PC-9 (cell line): Measurements from ENCODE around the gene YIPF6. TPM values are rescaled to one million over a fixed set of nuclear protein-coding genes. Genes with fewer than 3 reads are reported as not detected.
"Not testable (repeated sequence)": the region's sequence is repeated elsewhere in the genome, so short reads cannot be mapped to it uniquely, and the experiment has no call there.

Experiments used
- BruUV-seq: library from RNA; stranded (reverse); fragments of 400-500 nt; replicated peaks from 2 replicates; lab custom pipeline; 2021; lab: Mats Ljungman, UMichigan
- CTCF ChIA-PET: fragments of 300-600 bp; sonication (Branson Sonifier 250); formaldehyde crosslinking; loops from one replicate; lab custom pipeline; 2022; ENCODE audit warnings: antibody characterized with exemption; lab: Charles Lee
- POLR2A ChIA-PET: fragments of 300-600 bp; sonication (Branson Sonifier 250); formaldehyde crosslinking; loops from one replicate; lab custom pipeline; 2022; ENCODE audit warnings: antibody characterized with exemption; ENCODE audit not compliant: unreplicated experiment; lab: Charles Lee
- DNase-seq, 2 experiments: peaks; one replicate each; pipeline versions ENCODE4 v3.0.0 to v3.0.0-alpha.2; 2015 to 2022; ENCODE audit warnings: mixed read lengths in 1 of 2
- H2AFZ ChIP-seq: fragments of 200-600 bp; sonication (generic); 2 replicates; pipeline ENCODE4 v1.8.1; 2017; ENCODE audit warnings: antibody characterized with exemption
- H3F3A ChIP-seq: fragments of 200-600 bp; sonication (generic); 2 replicates; pipeline ENCODE4 v1.8.1; 2017; ENCODE audit warnings: antibody characterized with exemption, mild to moderate bottlenecking, low read depth; ENCODE audit not compliant: insufficient read depth
- H3K27ac ChIP-seq: fragments of 200-600 bp; sonication (generic); 2 replicates; pipeline ENCODE4 v1.6.1; 2016; ENCODE audit warnings: mixed run types
- H3K27me3 ChIP-seq: fragments of 200-600 bp; sonication (generic); 2 replicates; pipeline ENCODE4 v1.6.1; 2016; ENCODE audit warnings: low read depth, mixed run types; ENCODE audit not compliant: insufficient read depth
- H3K36me3 ChIP-seq: fragments of 200-600 bp; sonication (generic); 2 replicates; pipeline ENCODE4 v1.6.1; 2016; ENCODE audit warnings: low read depth, mixed run types
- H3K4me1 ChIP-seq: fragments of 200-600 bp; sonication (generic); replicated peaks from 2 replicates; pipeline ENCODE4 v1.6.1; 2016; ENCODE audit warnings: mixed run types; ENCODE audit not compliant: insufficient read depth
- H3K4me2 ChIP-seq: fragments of 200-600 bp; sonication (generic); 2 replicates; pipeline ENCODE4 v1.6.1; 2017; ENCODE audit warnings: mixed run types
- H3K4me3 ChIP-seq: fragments of 200-600 bp; sonication (generic); 2 replicates; pipeline ENCODE4 v1.6.1; 2016; ENCODE audit warnings: mixed run types
- H3K79me2 ChIP-seq: fragments of 200-600 bp; sonication (generic); 2 replicates; pipeline ENCODE4 v1.6.1; 2017; ENCODE audit warnings: low read depth, mixed run types
- H3K9me2 ChIP-seq: fragments of 200-600 bp; sonication (generic); 2 replicates; pipeline ENCODE4 v1.8.1; 2017; ENCODE audit warnings: mild to moderate bottlenecking; ENCODE audit not compliant: insufficient read depth
- H3K9me3 ChIP-seq: fragments of 200-600 bp; sonication (generic); 2 replicates; pipeline ENCODE4 v1.8.1; 2016; ENCODE audit warnings: low read depth; ENCODE audit not compliant: insufficient read depth
- H4K20me1 ChIP-seq: fragments of 200-600 bp; sonication (generic); 2 replicates; pipeline ENCODE4 v1.8.1; 2017; ENCODE audit not compliant: insufficient read depth
- EZH2 ChIP-seq: fragments of 200-600 bp; sonication (generic); IDR thresholded peaks from 2 replicates; pipeline ENCODE4 v1.8.0; 2017; ENCODE audit warnings: antibody characterized with exemption, low read depth
- intact Hi-C: fragments of 100-400 bp; cut with micrococcal nuclease; formaldehyde crosslinking; loops from one replicate; pipeline ENCODE4 v1.10.0; 2022; ENCODE audit not compliant: unreplicated experiment
- total RNA-seq: library from RNA; stranded (reverse); gene quantifications from 2 replicates; pipeline ENCODE4 v1.2.3, GENCODE V29; 2021
- TF ChIP-seq, protein P1 (sequence below): fragments of 200-600 bp; sonication (generic); conservative IDR thresholded peaks from 2 replicates; pipeline ENCODE4 v1.6.1; 2017; ENCODE audit warnings: mixed run types, antibody characterized with exemption, mild to moderate bottlenecking, moderate library complexity

The YIPF6 gene
- total RNA-seq, 1 experiment from 2014 or later: 49.1 TPM

- BruUV-seq: no TSS peak
- H3K79me2 ChIP-seq: peaks cover 60% of the 10 kb centered on the region
Measured at GRCh38 chrX:68506649-68507048, 7.8 kb downstream of the YIPF6 start.

DNA sequence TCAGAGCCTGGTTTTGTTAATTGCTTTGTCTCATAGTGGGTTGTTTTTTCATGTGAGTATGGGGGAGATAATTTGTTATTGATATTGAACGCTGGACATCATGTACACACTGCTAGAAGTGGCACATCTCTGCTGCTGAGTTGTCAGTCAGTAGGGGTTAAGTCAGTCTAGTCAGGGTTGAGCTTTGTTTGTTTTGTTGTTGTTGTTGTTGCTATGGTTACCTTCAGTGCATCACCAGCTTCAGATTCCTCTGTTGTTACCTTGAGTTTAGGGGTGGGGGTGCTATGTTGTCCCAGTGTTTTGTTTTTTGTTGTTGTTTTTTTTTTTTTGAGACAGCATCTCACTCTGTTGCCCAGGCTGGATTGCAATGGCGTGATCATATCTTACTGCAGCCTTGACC, 9.9 kb downstream of the YIPF6 start:
- no TSS peak for BruUV-seq
- POLR2A ChIA-PET: no interaction called here
- TF ChIP-seq, protein P1, sequence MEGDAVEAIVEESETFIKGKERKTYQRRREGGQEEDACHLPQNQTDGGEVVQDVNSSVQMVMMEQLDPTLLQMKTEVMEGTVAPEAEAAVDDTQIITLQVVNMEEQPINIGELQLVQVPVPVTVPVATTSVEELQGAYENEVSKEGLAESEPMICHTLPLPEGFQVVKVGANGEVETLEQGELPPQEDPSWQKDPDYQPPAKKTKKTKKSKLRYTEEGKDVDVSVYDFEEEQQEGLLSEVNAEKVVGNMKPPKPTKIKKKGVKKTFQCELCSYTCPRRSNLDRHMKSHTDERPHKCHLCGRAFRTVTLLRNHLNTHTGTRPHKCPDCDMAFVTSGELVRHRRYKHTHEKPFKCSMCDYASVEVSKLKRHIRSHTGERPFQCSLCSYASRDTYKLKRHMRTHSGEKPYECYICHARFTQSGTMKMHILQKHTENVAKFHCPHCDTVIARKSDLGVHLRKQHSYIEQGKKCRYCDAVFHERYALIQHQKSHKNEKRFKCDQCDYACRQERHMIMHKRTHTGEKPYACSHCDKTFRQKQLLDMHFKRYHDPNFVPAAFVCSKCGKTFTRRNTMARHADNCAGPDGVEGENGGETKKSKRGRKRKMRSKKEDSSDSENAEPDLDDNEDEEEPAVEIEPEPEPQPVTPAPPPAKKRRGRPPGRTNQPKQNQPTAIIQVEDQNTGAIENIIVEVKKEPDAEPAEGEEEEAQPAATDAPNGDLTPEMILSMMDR: no peak
- TF ChIP-seq EZH2: no peak
- Histone ChIP-seq H3K27ac (no peak overlapping the region), H3K79me2 (peaks cover 39% of the 10 kb centered on the region; the same call in 1 of the 2 replicates), H3K9me3 (no peaks in the 10 kb centered on the region), H3K4me3 (no peak overlapping the region), H3K4me2 (no peak overlapping the region), H4K20me1 (peaks cover 24% of the 10 kb centered on the region), H3K4me1 (peaks cover 4% of the 10 kb centered on the region; the same call in 1 of the 2 replicates), H3K27me3 (no peaks in the 10 kb centered on the region), H3K9me2 (no peaks in the 10 kb centered on the region), H3K36me3 (peaks cover 15% of the 10 kb centered on the region; the same call in 1 of the 2 replicates), H3F3A (no peaks in the 10 kb centered on the region), H2AFZ (no peak overlapping the region)
- DNase-seq: peak in 1 of 2 experiments; percentile 64
- intact Hi-C loops: no loop called here
- CTCF ChIA-PET: interaction anchor here (0.6 to 0.7 kb wide), 2 partner anchors 312 to 710 kb away, joined by 3 read pairs; no protein-coding TSS in a partner anchor

More at GRCh38 chrX:68506649-68507048, 7.8 kb downstream of the YIPF6 start:
- no peak overlapping the region for H3K4me2 ChIP-seq
- DNase-seq: no peak
- H2AFZ ChIP-seq: no peak overlapping the region
- H3K9me3 ChIP-seq: no peaks in the 10 kb centered on the region
- H3F3A ChIP-seq: no peaks in the 10 kb centered on the region
- H3K36me3 ChIP-seq: peaks cover 3% of the 10 kb centered on the region; the same call in 1 of the 2 replicates
- ChIA-PET POLR2A (no interaction called here), CTCF (interaction anchor here (0.6 kb wide), 1 partner anchor 57 kb away, joined by 3 read pairs; no protein-coding TSS in a partner anchor)
- H3K4me1 ChIP-seq: peaks cover 4% of the 10 kb centered on the region; the same call in 1 of the 2 replicates
- no peaks in the 10 kb centered on the region for H3K9me2 ChIP-seq
- TF ChIP-seq EZH2: no peak
- TF ChIP-seq, protein P1: no peak
- H4K20me1 ChIP-seq: peaks cover 21% of the 10 kb centered on the region
- no peak overlapping the region for H3K4me3 ChIP-seq
- H3K27ac ChIP-seq: no peak overlapping the region
- intact Hi-C loops: no loop called here
- no peaks in the 10 kb centered on the region for H3K27me3 ChIP-seq

DNA sequence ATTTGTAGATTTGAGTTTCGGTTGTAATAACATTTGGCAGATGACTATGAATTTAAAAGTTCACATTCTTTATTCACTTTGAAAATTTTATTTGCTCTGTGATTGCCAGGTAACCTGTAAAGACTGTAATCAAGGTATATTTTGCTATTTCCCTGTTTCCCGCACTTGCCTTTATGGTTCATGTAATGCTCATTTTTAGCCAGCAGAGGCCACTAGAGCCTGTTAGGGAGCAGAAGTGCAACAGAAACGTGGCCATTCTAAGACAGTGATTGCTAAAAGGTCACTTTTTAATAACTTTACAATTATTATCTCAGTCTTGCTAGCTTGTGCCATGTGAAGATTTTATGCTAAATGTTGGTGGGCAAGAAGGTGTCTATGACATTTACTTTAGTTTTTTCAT, 12.4 kb downstream of the YIPF6 start:
- Histone ChIP-seq H3K9me2 (no peaks in the 10 kb centered on the region), H2AFZ (no peak overlapping the region), H3K4me2 (no peak overlapping the region), H3K4me3 (no peak overlapping the region), H4K20me1 (peaks cover 24% of the 10 kb centered on the region), H3K27me3 (no peaks in the 10 kb centered on the region), H3K27ac (no peak overlapping the region), H3K4me1 (peaks cover 4% of the 10 kb centered on the region; the same call in 1 of the 2 replicates), H3K79me2 (0 out of 2 replicates have a peak, but pooled peaks cover 19% of the 10 kb centered on the region), H3K36me3 (peaks cover 16% of the 10 kb centered on the region; the same call in 1 of the 2 replicates), H3F3A (no peaks in the 10 kb centered on the region), H3K9me3 (no peaks in the 10 kb centered on the region)
- DNase-seq: peak in 1 of 2 experiments; percentile 16
- intact Hi-C loops: loop anchor here (1.0 to 10.0 kb wide), 4 partner anchors 146 to 314 kb away; no protein-coding TSS in a partner anchor
- POLR2A ChIA-PET: no interaction called here
- no peak for TF ChIP-seq EZH2
- TF ChIP-seq, protein P1: peak; percentile 82
- BruUV-seq: no TSS peak
- CTCF ChIA-PET: interaction anchor here (0.6 kb wide), 1 partner anchor 26 kb away, joined by 4 read pairs; no protein-coding TSS in a partner anchor

DNA sequence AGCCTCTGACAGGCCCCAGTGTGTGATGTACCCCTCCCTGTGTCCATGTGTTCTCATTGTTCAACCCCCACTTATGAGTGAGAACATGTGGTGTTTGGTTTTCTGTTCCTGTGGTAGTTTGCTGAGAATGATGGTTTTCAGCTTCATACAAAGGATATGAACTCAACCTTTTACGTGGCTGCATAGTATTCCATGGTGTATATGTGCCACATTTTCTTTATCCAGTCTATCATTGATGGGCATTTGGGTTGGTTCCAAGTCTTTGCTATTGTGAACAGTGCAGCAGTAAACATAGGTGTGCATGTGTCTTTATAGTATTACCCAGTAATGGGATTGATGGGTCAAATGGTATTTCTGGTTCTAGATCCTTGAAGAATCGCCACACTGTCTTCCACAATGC, 25.8 kb downstream of the YIPF6 start:
- H3K36me3 ChIP-seq, H3F3A ChIP-seq, H3K9me3 ChIP-seq, CTCF ChIA-PET, H3K4me1 ChIP-seq, intact Hi-C loops, POLR2A ChIA-PET, H3K9me2 ChIP-seq, H3K27ac ChIP-seq, H2AFZ ChIP-seq, H3K4me3 ChIP-seq, H3K79me2 ChIP-seq, DNase-seq, H4K20me1 ChIP-seq, H3K27me3 ChIP-seq, H3K4me2 ChIP-seq, BruUV-seq: not testable (repeated sequence)
